Measurements from ENCODE around the gene MROH8.
A peak's percentile ranks its signal among the peaks of the same experiment; 100 is the strongest.
"Not testable (repeated sequence)": the region's sequence is repeated elsewhere in the genome, so short reads cannot be mapped to it uniquely, and the experiment has no call there.

MROH8 gene

DNA sequence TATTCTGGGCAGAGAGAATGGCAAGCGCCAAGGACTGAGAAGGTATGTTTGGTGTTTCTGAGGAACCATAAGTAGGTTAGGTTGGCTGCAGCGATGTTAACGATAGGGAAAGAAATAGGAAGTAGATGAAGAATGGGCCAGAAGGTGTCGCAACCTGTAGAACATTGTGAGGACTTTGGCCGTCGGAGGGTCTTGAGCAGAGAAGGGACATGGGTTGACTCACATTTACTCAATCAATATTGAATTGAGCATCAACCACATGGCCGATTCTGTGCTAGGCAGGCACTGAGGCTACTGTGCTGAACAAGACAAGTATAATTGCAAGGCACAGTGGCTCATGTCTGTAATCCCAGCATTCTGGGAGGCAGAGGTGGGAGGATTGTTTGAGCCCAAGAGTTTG lies 27.1 kb downstream of the MROH8 start:
- no peak for DNase-seq

DNA sequence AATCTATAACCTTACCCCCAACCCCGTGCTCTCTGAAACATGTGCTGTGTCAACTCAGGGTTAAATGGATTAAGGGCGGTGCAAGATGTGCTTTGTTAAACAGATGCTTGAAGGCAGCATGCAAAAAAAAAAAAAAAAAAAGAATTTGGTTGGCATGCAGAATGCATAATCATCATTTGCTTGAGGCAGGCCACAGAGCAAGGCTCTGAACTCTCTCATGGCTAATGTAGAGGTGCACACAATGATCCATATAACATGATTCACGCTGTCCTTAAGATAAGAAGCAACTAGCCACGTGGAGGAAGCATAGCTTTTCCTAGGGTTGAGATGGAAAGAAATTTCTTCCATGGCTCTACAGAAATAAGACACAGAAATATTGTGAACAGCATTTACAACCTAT lies 27.8 kb downstream of the MROH8 start:
- no peak for DNase-seq

DNA sequence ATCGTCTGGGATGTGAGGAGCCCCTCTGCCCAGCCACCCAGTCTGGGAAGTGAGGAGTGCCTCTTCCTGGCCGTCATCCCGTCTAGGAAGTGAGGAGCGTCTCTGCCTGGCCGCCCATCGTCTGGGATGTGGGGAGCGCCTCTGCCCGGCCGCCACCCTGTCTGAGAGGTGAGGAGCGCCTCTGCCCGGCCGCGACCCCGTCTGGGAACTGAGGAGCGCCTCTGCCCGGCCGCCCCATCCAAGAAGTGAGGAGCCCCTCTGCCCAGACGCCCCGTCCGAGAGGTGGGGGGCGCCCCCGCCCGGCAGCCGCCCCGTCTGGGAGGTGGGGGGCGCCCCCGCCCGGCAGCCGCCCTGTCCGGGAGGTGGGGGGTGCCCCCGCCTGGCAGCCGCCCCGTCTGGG lies 28.5 kb downstream of the MROH8 start:
- not testable (repeated sequence) for DNase-seq

DNA sequence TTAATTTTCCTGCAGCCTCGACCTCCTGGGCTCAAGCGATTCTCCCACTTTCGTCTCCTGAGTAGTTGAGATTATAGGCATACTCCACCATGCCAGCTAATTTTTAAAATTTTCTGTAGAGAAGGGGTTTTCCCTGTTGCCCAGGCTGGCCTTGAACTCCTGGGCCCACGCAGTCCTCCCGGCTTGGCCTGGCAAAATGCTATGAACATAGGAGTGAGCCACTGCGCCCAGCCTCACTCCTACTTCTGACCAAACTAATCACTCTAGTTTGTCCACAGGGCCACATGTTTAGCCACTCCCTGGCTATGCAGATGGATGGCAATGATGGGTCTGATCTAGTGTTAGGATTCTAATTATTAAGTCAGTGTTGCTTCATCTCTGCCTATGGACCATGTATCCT lies 32.1 kb downstream of the MROH8 start:
- DNase-seq: no peak

DNA sequence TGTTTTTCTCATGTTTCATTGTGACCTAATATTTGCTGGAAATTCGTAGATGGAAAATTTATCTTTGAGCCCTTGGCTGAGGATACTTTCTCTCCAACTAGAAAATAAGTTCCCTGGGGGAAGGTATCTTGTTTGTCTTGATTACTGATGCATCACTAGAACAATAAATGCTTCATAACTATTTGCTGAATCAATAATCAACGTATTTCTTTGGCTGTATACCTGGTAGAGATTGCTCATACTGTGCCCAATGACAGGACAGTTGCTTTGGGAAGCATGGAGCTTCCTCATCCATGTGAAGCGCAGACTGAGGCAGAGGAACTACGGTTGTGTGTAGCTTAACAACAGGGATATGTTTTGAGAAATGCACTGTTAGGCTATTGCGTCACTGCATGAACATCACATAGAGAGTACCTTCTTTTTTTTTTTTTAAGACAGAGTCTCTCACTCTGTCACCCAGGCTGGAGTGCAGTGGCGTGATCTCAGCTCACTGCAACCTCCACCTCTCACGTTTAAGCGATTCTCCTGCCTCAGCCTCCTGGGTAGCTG lies 34.4 kb downstream of the MROH8 start:
- DNase-seq: no peak

DNA sequence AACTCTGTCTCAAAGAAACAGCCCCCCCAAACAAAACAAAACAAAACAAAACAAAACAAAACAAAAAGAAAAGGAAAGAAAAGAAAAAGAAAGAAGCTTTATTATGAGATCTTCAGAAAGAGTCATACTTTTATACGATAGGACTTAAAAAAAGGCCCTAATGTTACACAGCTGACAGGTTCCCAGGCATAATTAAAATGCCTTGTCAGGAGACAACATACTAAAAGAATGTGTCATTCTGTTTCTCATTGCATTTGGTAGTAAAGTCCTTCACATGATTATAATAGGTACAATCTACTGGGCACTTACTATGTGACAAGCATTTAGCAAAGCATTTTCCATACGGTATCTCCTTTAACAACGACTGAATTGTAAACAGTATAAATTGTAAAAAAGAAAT lies 36.6 kb downstream of the MROH8 start:
- no peak for DNase-seq

DNA sequence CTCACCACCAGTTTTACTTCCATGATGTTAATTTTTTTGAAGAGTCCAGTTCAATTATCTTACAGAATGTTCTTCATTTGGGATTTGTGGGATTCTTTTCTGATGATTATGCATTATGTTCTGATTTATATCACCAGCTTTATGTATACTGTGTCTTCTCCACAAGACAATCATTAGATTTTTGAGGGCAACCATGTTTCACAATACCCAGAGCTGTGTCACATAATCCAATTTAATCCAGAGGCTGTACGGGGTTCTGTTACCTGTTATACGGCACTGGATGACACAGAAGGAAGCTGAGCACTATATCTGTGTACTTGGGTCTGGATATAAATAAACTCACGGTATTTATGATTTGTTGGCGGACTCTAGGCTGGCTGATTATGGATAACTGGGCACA lies 41.8 kb downstream of the MROH8 start:
- no peak for DNase-seq

DNA sequence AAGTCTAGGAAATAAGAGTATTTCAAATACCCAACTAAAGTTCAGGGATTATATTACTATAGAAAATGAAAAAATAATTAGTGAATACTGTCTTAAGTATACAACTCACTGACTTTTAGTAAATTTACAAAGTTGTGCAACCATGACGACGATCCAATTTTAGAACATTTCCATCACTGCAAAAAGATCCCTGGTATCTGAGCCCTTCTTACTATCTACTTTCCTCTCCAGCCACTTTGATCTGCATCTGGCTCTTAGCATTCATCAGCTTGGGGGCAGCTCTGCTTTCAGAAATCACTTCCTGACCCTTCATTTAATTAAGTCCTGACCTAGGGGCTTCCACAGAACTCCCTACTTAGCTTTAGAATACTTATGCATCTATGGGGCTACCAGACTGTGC lies 45.4 kb downstream of the MROH8 start:
- no peak for DNase-seq

DNA sequence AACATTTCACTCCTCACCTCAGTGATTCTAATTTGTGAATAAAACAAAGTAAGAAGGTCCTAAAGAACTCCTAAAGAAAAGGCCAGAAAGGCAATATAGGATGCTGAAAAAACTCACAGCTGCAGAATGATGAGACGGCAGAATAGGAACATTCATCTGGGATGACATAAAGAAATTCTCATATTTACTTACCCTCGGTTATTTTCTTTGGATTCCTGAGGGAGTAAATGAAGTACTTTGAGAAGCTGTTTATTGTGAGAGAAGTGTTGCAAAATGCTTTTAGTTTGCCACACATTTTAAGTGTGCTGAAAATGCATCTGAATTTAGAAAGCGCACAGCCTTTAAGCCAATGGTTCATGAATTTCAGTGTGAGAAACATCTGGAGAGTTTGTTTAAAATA lies 47.9 kb downstream of the MROH8 start:
- no peak for DNase-seq

DNA sequence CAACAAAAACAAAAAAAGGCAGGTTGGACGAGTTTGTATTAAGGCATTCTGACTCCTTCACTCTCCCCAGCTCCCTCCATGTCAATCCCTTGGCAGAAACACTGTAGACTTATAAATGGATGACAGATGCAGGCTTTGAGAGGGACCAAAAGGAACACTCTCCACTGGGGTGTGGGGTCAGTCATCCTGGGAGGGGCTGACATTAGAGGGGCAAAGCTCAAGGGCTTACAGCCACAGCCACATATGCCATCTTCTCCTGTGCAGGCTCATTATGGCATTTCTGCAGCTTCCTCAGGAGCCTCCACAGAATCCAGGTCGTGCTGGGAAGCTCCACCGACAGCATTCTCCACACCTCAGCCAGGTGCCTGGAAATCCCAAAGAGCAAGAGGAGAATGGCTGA lies 50.5 kb downstream of the MROH8 start:
- no peak for DNase-seq

DNA sequence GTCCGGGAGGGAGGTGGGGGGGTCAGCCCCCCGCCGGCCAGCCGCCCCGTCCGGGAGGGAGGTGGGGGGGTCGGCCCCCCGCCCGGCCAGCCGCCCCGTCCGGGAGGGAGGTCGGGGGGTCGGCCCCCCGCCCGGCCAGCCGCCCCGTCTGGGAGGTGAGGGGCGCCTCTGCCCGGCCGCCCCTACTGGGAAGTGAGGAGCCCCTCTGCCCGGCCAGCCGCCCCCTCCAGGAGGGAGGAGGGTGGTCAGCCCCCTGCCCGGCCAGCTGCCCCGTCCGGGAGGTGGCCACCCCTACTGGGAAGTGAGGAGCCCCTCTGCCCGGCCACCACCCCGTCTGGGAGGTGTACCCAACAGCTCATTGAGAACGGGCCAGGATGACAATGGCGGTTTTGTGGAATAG lies 53.1 kb downstream of the MROH8 start:
- not testable (repeated sequence) for DNase-seq

DNA sequence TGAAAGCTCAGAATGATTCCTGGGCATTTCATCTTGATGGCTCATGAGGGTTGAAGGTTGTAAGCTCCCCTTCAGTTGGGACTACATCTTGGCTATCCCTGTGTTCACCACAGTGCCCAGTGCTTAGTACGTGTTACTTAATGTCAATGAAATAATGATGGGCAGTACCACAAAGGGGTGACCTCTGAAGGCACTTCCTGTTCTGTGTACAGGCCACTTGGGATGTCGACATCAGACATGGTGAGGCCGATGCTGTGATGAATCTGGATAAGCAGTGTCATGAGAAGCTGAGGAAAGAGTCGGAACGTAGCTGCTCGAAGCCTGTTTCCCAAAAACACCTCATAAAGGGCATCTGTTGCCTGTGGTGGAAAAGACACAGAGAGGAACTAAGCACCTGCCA lies 55.9 kb downstream of the MROH8 start:
- no peak for DNase-seq

DNA sequence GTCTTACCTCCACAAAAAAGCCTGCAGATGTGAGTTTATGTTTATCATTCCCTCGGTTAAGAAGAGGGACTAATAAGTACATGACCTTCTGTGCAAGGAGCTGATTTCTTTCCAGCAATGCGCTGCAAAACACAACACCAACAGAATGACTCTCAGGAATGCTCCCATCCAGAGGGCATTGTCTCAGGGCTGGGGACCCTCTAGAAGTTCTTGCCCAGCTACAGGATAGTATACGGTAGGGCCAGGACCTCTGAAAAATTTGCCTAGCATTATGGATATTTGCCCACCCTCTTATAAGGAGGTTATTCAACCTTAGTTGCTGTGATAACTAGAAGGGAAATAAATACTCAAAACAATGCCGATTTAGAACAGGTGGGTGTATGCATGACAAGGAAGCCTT lies 58.9 kb downstream of the MROH8 start:
- no peak for DNase-seq

DNA sequence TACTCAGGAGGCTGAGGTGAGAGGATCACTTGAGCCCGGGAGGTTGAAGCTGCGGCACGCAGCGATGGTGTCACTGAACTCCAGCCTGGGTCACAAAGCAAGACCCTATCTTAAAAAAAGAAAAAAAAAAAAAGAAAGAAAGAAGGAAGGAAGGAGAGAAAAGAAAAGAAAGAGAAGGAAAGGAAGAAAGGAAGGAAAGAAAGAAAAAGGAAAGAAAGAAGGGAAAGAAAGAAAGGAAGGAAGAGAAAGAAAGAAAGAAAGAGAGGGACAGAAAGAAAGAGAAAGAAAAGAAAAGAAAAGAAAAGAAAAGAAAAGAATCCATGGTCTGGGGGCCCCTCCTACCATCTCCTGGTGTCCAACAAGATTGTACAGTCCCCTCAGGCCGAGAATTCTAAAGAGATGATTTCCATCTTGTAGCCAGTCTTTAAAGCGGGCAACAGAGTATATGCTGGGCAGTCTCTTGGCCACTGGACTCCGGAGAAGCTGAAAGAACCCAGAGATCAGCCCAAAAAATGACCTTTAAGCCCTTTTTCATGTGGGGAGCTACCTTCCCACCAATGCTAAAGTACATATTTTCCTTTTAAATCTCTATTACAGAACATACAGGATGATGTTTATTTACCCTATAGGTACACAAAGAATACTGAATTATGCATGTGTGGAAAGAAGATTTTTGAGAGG lies 59.9 kb downstream of the MROH8 start:
- no peak for DNase-seq

DNA sequence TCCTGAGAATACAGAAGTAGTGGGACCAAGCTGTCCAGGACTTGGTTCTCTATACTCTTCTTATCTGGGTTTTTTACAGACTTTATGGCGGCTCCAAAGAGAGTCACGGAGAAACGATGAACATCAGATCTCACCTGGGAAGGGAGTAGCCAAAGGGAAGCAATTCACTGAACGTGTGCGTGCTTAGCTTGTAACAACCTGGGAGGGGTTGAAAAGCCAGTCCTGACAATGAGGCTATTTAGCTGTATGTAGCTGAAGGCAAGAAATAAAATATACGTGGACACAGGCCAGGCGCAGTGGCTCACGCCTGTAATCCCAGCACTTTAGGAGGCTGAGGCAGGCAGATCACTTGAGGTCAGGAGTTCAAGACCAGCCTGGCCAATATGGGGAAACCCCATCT lies 65.3 kb downstream of the MROH8 start:
- no peak for DNase-seq

DNA sequence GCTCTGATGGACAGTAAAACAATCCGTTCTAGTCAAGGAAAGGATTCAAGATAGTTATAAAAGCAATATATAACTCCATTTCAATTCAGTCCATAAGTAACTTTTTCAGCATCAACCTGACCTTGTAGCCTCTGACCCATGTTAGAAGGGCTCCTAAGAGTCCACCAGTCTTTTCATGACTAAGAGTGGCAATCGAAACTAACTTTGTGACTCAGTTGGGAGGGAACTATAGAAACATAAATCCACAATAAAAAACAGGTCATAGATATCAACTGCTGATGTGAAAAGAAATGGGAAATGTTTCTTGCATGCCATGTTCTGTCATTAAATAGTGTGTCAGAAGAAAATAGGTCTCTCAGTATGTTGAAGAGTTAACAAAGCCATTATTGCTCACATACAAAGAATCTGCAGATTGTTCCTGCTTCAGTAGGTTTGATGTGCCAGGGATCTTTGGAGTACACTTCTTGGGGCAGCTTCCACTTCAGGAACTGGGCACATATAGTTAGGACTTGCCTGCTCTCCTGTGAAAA lies 67.4 kb downstream of the MROH8 start:
- no peak for DNase-seq

DNA sequence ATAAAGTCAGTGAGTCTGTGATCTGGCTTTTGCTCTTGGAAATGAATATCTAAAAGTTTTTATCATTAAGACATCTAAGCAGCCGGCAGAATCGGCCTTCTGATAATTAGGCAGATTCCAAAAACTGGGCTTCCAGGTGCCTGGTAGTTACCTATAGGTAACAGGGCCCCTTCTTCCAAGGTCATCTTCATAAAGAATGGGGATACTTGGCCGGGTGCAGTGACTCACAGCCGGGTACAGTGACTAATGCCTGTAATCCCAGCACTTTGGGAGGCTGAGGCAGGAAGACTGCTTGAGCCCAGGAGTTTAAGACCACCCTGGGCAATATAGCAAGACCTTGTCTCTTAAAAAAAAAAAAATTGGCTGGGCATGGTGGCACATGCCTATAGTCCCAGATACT lies 70.7 kb downstream of the MROH8 start:
- no peak for DNase-seq

DNA sequence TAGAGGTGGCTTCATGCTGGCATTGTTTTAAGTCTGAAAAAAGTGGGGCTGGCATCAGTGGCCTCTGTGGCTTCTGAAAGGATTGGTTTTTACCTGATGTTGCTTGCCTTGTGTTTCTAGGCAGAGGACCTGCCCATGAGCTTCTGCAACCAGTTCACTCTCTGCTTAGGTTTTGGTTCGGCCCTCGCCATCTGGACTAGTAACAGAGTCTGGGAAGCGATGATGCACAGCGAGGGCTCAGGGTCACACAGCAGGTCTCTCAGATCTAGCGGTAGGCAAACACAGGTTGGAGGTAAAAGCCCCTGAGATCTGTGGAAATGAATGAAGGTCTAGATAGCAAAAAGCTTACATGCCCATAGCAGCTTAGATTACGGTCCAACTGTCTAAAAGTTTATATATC lies 76.8 kb downstream of the MROH8 start:
- DNase-seq: no peak

DNA sequence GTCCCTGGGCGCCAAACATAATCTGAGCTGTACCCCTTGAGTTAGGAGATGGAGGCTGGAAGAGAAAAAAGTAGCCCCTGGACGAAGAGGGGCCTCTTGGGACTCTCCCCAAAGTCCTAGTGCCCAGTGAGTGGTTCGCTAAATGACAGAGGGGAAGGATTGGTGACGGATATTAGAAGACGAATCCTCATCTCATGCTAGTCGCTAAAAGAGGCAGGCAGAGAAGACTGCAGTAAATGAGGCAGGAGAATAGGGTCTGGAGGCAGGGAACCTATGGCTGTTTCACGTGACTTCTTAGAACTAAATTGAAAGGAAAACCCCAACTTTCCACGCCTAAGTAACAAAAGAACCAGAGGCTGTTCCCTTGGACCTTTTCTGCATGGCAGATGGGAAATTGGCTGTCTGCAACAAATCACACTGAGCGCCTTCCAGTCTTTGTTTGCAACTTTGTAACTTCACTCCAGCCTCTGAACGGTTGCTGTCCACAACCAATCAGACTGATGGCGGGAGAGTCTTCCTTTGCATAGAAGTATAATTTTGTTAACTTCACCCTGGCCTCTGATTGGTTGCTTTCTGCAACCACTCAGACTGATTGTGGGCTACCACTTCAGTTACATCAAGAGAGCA lies 82.8 kb downstream of the MROH8 start:
- no peak for DNase-seq

DNA sequence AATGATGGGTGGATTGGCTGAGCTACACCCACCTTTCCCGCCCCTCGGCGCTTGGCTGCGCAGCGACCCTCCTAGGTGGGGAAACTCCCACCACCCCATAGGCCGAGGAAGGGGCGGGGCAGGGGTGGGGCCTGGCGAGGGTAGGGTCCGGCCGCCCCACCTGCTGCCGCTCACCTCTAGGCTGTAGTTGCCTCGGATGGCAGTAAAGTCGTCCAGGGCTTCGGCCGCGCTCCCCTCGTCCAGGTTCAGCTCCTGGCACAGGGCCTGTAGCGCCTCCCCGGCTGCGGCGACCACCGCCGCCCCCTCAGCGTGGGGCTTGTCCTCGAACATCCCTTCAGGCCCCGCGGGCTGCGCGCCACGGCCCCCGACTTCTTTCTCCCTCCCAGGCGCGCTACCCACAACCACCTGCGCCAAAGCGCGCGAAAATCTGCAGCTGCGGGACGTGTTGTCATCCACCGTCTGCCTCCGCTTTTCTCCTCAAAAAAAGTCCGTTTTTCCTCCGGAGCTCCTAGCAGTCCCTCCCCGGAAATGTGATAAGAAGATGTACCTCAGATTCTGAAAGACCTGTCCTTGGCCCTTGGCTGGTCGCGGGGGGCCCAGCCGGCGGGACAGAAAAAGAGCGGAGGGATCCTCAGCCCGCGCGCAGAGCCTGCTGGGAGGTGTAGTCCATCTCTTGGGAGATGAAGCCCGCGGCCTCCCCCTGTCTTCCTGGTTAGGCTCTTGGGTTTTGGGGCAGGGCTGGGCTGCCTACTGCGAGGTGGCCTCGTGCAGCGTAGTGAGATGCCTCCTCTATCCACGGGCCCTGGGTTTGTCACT lies 83.5 kb downstream of the MROH8 start, which contains the start of gene RBL1:
RBL1 (minus strand) TSS at position 399 of the 816 bp plus-strand sequence; CDS start at position 330, 69 bp downstream.
- DNase-seq: peak; percentile 85

DNA sequence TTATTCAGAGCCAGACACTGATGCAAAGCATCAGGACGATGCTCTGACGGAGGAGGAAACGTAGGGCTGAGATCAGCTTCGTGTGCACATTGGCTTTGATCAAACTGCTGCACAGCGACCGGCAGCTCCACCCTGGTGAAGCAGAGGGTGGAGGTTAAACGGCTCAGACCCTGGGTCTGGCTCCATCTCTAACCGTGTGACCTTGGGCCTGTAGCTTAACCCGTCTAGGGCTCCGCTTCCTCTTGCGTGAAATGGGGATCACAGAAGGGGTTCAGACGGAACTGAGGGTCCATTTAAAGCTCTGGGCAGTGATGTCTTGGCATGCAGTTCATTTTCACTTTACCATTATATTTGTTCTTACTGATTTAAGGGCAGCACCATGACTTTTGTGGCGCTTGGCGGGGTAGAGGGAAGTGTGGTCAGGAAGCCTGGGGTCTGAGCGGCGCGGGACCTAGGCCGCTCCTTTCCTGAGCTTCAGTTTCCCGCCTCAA lies 84.2 kb downstream of the MROH8 start:
- no peak for DNase-seq

DNA sequence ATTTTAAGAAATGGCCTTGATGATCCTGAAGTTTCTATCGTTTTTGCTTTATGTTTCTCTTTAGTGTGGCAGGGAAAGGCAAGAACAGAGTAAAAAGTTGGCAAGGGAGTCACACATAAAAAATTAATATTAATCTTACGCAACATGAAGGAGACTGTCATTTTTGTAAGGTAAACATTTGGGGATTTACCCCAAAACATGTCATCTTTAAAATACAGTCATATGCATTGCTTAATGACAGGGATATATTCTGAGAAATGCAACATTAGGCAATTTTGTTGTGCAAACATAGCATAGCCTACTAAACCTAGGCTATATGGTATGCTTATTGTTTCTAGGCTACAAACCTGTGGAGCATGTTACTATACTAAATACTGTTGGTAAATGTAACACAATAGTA lies 88.9 kb downstream of the MROH8 start:
- DNase-seq: no peak

DNA sequence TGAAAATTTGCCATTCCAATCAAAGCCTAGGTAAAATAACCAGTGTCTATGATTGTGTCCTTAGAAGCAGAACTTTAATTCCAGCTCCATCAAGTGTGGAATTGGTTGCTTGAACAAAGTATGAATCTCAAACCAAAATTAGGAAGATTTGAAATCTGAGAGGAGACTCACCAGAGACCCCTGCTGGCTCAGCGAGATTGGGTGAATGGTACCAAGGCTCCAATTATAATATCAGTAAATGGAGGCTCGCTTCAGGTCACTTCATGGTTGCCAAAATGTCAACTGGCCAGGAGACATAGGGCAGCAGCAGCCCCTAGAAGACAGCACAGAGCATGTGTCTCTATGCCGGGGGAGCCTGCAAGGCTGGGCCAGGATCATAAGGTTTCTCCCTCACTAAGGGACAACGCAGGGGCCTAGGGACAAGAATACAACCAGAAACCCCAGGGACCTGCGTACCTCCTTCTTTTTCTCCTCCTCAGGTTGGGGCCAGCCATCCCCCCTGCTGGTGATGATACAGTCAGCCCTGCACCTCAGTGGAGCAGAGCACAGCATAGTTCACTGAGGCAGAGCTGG lies 97.5 kb downstream of the MROH8 start:
- DNase-seq: no peak
